ENCODE data around the gene NCR3LG1.
A peak's percentile ranks its signal among the peaks of the same experiment; 100 is the strongest.

DNA sequence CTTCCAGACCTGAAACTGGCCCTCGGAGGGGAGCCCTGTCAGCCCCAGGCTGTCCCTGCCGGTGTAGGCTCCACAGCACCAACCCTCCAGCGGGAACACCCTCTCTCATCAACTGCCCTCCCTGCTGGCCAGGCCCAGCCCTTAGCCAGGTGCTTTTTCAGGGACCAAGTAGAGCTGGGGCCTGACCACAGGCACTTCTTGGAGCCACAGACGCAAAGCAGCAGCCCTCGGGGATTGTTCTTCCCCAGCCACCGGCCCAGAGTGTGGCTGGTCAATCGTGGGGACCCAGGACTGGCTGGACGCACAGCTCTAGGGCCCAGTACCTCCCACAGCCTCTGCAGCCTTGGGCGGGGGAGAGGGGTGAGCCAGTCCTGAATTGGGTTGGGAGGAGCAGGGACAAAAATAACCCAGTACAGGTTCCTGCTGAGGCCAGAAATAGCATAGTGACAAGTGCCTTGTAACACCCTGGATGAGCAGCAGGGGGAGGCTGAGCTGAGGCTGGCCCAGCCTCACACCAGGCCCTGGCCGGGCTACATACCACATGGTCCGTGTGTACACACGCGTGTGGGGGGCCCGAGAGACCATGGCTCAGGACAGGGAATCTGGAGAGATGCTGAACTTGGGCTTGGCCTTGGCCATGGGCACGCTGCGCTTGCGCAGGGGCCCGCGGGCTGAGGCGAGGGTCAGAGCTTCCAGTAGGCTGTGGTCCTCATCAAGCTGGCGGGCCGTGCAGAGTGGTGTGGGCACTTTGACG lies 34.9 kb downstream of the NCR3LG1 start:
- TF ChIP-seq, protein P1, sequence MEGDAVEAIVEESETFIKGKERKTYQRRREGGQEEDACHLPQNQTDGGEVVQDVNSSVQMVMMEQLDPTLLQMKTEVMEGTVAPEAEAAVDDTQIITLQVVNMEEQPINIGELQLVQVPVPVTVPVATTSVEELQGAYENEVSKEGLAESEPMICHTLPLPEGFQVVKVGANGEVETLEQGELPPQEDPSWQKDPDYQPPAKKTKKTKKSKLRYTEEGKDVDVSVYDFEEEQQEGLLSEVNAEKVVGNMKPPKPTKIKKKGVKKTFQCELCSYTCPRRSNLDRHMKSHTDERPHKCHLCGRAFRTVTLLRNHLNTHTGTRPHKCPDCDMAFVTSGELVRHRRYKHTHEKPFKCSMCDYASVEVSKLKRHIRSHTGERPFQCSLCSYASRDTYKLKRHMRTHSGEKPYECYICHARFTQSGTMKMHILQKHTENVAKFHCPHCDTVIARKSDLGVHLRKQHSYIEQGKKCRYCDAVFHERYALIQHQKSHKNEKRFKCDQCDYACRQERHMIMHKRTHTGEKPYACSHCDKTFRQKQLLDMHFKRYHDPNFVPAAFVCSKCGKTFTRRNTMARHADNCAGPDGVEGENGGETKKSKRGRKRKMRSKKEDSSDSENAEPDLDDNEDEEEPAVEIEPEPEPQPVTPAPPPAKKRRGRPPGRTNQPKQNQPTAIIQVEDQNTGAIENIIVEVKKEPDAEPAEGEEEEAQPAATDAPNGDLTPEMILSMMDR (IDR thresholded peaks at IDR 0.05), result peak; percentile 46
- TF ChIP-seq, protein P2, sequence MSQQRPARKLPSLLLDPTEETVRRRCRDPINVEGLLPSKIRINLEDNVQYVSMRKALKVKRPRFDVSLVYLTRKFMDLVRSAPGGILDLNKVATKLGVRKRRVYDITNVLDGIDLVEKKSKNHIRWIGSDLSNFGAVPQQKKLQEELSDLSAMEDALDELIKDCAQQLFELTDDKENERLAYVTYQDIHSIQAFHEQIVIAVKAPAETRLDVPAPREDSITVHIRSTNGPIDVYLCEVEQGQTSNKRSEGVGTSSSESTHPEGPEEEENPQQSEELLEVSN (IDR thresholded peaks at IDR 0.05; ENCODE audit: borderline replicate concordance, low read depth), result no peak
- TF ChIP-seq BHLHE40 (IDR thresholded peaks at IDR 0.05; ENCODE audit: low read depth, low read length) (no peak), POLR2A (IDR thresholded peaks at IDR 0.05; ENCODE audit: low read length) (no peak)
- TF ChIP-seq, protein P3, sequence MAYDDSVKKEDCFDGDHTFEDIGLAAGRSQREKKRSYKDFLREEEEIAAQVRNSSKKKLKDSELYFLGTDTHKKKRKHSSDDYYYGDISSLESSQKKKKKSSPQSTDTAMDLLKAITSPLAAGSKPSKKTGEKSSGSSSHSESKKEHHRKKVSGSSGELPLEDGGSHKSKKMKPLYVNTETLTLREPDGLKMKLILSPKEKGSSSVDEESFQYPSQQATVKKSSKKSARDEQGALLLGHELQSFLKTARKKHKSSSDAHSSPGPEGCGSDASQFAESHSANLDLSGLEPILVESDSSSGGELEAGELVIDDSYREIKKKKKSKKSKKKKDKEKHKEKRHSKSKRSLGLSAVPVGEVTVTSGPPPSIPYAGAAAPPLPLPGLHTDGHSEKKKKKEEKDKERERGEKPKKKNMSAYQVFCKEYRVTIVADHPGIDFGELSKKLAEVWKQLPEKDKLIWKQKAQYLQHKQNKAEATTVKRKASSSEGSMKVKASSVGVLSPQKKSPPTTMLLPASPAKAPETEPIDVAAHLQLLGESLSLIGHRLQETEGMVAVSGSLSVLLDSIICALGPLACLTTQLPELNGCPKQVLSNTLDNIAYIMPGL (CRISPR knock-in tag; IDR thresholded peaks at IDR 0.05; ENCODE audit: borderline replicate concordance), result no peak

All from A549 (cell line).